ENCODE measurements around the gene TMEM203.

Gene TMEM203

DNA sequence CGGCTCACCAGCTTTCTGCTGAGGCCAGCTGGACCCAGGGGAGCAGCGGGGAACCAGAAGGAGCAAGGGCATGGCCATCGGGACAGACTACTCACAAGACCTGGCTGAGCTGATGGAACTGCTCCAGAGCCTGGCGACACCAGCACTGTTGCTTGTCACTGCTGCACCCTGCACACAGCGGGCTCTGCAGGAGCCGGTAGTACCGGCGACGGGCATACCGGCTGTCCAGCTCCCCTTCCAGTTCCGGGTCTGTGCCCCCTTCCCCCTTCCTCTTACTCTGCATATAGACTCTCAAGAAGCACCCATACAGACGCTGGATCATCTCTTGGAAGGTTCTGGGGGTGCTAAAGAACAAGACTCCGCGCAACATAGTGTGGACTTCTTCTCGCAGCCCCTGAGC lies 18.1 kb downstream of the TMEM203 start:
- TF ChIP-seq, protein P1, sequence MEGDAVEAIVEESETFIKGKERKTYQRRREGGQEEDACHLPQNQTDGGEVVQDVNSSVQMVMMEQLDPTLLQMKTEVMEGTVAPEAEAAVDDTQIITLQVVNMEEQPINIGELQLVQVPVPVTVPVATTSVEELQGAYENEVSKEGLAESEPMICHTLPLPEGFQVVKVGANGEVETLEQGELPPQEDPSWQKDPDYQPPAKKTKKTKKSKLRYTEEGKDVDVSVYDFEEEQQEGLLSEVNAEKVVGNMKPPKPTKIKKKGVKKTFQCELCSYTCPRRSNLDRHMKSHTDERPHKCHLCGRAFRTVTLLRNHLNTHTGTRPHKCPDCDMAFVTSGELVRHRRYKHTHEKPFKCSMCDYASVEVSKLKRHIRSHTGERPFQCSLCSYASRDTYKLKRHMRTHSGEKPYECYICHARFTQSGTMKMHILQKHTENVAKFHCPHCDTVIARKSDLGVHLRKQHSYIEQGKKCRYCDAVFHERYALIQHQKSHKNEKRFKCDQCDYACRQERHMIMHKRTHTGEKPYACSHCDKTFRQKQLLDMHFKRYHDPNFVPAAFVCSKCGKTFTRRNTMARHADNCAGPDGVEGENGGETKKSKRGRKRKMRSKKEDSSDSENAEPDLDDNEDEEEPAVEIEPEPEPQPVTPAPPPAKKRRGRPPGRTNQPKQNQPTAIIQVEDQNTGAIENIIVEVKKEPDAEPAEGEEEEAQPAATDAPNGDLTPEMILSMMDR (IDR thresholded peaks at IDR 0.05; ENCODE audit: low read length, missing control alignments), result no peak
- no peak for DNase-seq (ENCODE audit: low read depth)
- H3K4me3 ChIP-seq (replicated peaks; ENCODE audit: low read depth, low read length), result peak overlapping the region; percentile 94

DNA sequence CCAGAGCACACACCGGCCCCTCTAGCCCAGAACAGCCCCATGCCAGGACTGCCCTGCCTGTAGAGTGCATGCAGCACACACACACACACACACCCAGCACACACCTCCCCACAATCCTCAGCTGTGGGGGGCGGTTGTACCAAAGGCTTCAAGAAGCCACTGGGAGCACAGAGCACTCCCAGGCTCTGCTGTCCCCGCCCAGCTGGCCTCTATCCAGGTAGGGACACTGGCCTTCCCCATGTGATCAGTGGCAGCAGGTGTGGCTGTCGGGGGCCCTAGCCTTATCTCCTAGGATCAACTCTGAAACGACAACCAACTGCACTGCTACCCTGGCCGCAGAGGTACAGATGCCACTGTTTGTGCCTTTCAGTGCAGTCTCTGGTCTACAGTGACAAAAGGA lies 19.1 kb downstream of the TMEM203 start:
- DNase-seq (ENCODE audit: low read depth), result no peak
- TF ChIP-seq, protein P1 (IDR thresholded peaks at IDR 0.05; ENCODE audit: low read length, missing control alignments), result no peak
- H3K4me3 ChIP-seq (replicated peaks; ENCODE audit: low read depth, low read length), result no peak overlapping the region

DNA sequence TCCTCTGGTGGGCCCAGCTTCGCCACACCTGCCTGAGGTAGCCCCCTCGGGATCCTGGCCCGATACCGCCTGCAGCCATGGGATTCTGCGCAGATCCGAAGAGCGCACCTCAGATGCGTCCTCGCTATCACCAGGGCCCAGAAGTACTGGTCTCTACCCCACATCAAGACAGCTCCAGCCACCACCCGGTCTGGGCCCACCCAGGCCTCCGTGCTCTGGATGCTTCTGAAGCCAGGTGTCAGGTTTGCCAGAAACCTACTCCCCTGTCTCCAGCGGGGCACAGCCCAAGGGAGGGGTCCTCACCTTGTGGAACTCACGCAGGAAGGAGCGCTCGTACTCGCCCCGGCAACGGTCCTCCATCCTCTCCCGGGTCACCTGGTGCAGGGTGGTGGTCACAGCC lies 19.5 kb downstream of the TMEM203 start:
- TF ChIP-seq, protein P1 (IDR thresholded peaks at IDR 0.05; ENCODE audit: low read length, missing control alignments), result no peak
- H3K4me3 ChIP-seq (replicated peaks; ENCODE audit: low read depth, low read length), result no peak overlapping the region
- no peak for DNase-seq (ENCODE audit: low read depth)

DNA sequence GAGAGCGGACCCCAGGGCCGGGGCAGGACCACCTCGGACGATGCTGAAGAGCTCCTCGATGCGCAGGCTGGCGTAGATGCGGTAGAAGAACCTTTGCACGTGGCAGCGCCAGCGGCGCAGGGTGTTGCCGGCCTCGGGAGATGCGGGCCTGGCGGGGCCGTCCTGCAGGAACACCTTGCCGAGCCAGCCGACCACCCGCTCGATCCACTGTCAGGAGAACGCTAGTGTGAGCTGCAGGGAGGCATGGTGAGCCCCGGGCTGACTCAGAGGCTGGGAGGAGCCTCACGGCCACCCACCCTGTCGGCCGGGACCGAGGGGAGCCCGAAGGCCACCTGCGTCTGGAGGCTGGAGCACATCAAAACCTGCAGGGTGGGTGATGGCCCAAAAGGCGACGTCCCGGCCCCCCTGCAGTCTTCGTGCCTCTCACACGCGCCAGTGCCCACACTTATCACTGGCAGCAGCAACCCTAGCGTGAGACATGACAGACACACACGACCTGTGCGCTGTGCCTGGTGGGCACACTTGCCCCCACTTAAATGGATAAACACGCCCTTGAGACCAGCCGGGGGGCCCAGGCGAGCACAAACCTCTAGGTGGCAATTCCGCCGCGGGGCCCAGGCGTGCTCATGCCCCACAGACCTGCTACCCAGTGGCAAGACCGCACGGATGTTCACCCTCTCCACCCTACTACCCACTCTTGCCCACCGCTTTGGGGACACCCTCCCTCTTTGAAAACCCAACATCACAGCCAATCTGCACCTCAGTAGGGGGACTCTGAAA lies 20.4 kb downstream of the TMEM203 start:
- DNase-seq (ENCODE audit: low read depth), result no peak
- no peak overlapping the region for H3K4me3 ChIP-seq (replicated peaks; ENCODE audit: low read depth, low read length)
- TF ChIP-seq, protein P1 (IDR thresholded peaks at IDR 0.05; ENCODE audit: low read length, missing control alignments), result no peak

DNA sequence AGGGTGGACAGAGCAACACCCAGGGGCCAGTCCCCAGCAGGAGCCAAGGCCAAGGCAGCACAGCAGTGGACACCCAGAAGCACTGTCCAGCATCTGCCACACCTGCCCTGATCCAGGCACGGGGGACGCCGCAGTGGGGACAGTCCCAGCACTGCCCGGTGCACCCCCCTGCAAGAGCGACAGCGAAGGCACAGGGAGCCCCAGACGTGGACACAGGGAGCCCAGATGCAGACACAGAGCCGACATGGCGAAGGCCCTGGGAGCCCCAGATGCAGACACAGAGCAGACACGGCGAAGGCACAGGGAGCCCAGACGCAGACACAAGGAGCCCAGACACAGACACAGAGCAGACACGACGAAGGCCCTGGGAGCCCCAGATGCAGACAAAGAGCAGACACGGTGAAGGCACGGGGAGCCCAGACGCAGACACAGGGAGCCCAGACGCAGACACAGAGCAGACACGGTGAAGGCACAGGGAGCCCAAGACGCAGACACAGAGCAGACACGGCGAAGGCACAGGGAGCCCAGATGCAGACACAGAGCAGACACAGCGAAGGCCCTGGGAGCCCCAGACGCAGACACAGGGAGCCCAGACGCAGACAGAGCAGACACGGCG lies 21.4 kb downstream of the TMEM203 start:
- TF ChIP-seq, protein P1 (IDR thresholded peaks at IDR 0.05; ENCODE audit: low read length, missing control alignments), result no peak
- H3K4me3 ChIP-seq (replicated peaks; ENCODE audit: low read depth, low read length), result no peak overlapping the region

DNA sequence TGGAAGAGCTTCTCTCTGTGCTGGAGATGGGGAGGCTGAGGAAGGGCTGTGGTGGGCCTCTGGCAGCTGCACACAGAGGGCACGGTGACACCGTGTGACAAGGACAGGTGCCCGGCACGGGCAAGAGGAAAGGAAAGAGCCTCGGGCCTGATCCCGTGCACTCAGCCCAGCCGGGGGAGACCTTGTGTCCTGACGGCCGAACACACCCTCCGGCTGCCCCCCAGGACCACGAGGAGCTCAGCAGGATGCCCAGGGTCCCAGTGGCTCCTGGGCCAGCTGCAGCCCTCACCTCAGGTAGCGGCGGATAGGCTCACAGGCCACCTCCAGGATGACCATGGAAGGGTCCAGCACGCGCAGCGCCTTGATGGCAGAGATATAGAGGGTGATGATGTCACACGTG lies 22.6 kb downstream of the TMEM203 start:
- TF ChIP-seq, protein P1 (IDR thresholded peaks at IDR 0.05; ENCODE audit: low read length, missing control alignments), result no peak
- H3K4me3 ChIP-seq (replicated peaks; ENCODE audit: low read depth, low read length), result no peak overlapping the region
- DNase-seq (ENCODE audit: low read depth), result no peak

More for the DNA sequence above, 21.4 kb downstream of the TMEM203 start:
- DNase-seq (ENCODE audit: low read depth), result no peak
